OCI-LY7 (cell line): Measurements from ENCODE around the gene PLA2G4E.

ENCODE experiments used
- EZH2phosphoT487 ChIP-seq: fragments of 200-600 bp; sonication (generic); IDR thresholded peaks from 2 replicates; pipeline ENCODE4 v1.6.1; 2018; ENCODE audit warnings: low read depth, borderline replicate concordance, mild to moderate bottlenecking, mixed run types, antibody characterized with exemption, low read length, moderate library complexity, mixed read lengths
- TF ChIP-seq, protein P1 (sequence below): fragments of 200-600 bp; sonication (generic); conservative IDR thresholded peaks from 2 replicates; pipeline ENCODE4 v1.5.1; 2014; ENCODE audit warnings: mild to moderate bottlenecking, antibody characterized with exemption, low read length, moderate library complexity, mixed read lengths

DNA sequence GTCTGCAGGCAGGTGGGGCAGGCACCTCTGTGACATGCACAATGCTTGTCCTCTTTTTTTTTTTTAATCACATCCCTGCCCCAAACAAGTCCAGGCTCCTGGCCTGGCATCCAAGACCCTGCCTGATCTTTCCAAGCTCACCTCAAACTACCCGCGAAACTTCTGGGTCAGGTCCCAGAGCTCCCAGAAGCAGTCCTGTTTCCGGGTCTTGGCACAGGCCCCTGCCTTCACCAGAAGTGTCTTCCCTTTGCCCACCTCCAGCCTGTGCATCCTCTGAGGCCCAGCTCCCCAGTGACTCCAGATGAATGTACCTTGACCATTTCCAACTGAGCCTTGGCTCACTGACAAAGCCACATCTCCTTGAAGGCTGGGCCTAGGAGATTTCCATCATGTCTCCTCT lies 23.0 kb downstream of the PLA2G4E start:
- TF ChIP-seq, protein P1, sequence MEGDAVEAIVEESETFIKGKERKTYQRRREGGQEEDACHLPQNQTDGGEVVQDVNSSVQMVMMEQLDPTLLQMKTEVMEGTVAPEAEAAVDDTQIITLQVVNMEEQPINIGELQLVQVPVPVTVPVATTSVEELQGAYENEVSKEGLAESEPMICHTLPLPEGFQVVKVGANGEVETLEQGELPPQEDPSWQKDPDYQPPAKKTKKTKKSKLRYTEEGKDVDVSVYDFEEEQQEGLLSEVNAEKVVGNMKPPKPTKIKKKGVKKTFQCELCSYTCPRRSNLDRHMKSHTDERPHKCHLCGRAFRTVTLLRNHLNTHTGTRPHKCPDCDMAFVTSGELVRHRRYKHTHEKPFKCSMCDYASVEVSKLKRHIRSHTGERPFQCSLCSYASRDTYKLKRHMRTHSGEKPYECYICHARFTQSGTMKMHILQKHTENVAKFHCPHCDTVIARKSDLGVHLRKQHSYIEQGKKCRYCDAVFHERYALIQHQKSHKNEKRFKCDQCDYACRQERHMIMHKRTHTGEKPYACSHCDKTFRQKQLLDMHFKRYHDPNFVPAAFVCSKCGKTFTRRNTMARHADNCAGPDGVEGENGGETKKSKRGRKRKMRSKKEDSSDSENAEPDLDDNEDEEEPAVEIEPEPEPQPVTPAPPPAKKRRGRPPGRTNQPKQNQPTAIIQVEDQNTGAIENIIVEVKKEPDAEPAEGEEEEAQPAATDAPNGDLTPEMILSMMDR, result no peak
- no peak for TF ChIP-seq EZH2phosphoT487
